SK-N-SH (cell line): ENCODE measurements around the gene TRPM6. TPM values are rescaled to one million over a fixed set of nuclear protein-coding genes. Genes with fewer than 3 reads are reported as not detected.

ENCODE experiments used
- CTCF ChIA-PET: fragments of 300-600, 350-600 bp; formaldehyde crosslinking; extraction: SDS; loops from one replicate; lab custom pipeline; 2021; lab: Yijun Ruan, JAX
- POLR2A ChIA-PET: fragments of 350-600 bp; sonication (Branson Sonifier 250); formaldehyde crosslinking; extraction: SDS; loops from one replicate; lab custom pipeline; 2020; ENCODE audit warnings: antibody characterized with exemption, inconsistent platforms; lab: Yijun Ruan, JAX
- DNase-seq: peaks from one replicate; pipeline ENCODE4 v3.0.0; 2012
- H2AFZ ChIP-seq: fragments of 200-600 bp; sonication (generic); 2 replicates; pipeline ENCODE4 v1.8.1; 2016; ENCODE audit warnings: antibody characterized with exemption, mild to moderate bottlenecking, low read depth
- H3F3A ChIP-seq: fragments of 200-600 bp; sonication (generic); replicated peaks from 2 replicates; pipeline ENCODE3; 2016; ENCODE audit warnings: antibody characterized with exemption, mild to moderate bottlenecking; ENCODE audit not compliant: insufficient read depth
- H3K27ac ChIP-seq, 2 experiments: fragments of 200-500 bp in 1 of 2; fragments of 200-600 bp in 1 of 2; sonication (Bioruptor generic) in 1 of 2; sonication (generic), shearing (Covaris generic) in 1 of 2; 2 replicates each; pipeline versions ENCODE4 v1.5.1 to v1.6.1; 2014 to 2016; ENCODE audit warnings: low read depth in 2 of 2, inconsistent platforms in 1 of 2, low read length in 1 of 2, mild to moderate bottlenecking in 1 of 2, mixed read lengths in 1 of 2
- H3K27me3 ChIP-seq: fragments of 200-600 bp; sonication (generic), shearing (Covaris generic); 2 replicates; pipeline ENCODE4 v1.6.1; 2016; ENCODE audit warnings: mixed run types; ENCODE audit not compliant: insufficient read depth
- H3K36me3 ChIP-seq, 2 experiments: fragments of 200-500 bp in 1 of 2; fragments of 200-600 bp in 1 of 2; sonication (Bioruptor generic) in 1 of 2; sonication (generic) in 1 of 2; replicated peaks in 1 of 2; 2 replicates each; pipeline versions ENCODE3 to v1.5.1; 2014 to 2016; ENCODE audit warnings: low read length in 1 of 2, mild to moderate bottlenecking in 1 of 2; ENCODE audit not compliant: insufficient read depth in 2 of 2, control insufficient read depth in 1 of 2
- H3K4me1 ChIP-seq, 2 experiments: fragments of 200-500 bp in 1 of 2; fragments of 200-600 bp in 1 of 2; sonication (Bioruptor generic) in 1 of 2; sonication (generic), shearing (Covaris generic) in 1 of 2; 2 replicates each; pipeline versions ENCODE4 v1.5.1 to v1.6.1; 2014 to 2016; ENCODE audit warnings: low read depth in 1 of 2, low read length in 1 of 2, mixed run types in 1 of 2; ENCODE audit not compliant: insufficient read depth in 2 of 2, control insufficient read depth in 1 of 2
- H3K4me2 ChIP-seq: fragments of 200-600 bp; sonication (generic), shearing (Covaris generic); 2 replicates; pipeline ENCODE4 v1.6.1; 2017; ENCODE audit warnings: mixed run types
- H3K4me3 ChIP-seq, 2 experiments: fragments of 200-500 bp in 1 of 2; fragments of 200-600 bp in 1 of 2; sonication (Bioruptor generic) in 1 of 2; sonication (generic), shearing (Covaris generic) in 1 of 2; 2 replicates each; pipeline versions ENCODE4 v1.5.1 to v1.8.1; 2014 to 2016; ENCODE audit warnings: low read depth in 2 of 2, inconsistent platforms in 1 of 2, low read length in 1 of 2, mild to moderate bottlenecking in 1 of 2, mixed read lengths in 1 of 2, moderate library complexity in 1 of 2
- H3K79me2 ChIP-seq: fragments of 200-600 bp; sonication (generic); 2 replicates; pipeline ENCODE4 v1.8.1; 2017; ENCODE audit warnings: mild to moderate bottlenecking; ENCODE audit not compliant: insufficient read depth
- H3K9ac ChIP-seq: fragments of 200-600 bp; sonication (generic); 2 replicates; pipeline ENCODE4 v1.6.1; 2017; ENCODE audit warnings: mixed run types
- H3K9me2 ChIP-seq: fragments of 200-600 bp; sonication (generic); 2 replicates; pipeline ENCODE4 v1.6.1; 2017; ENCODE audit warnings: mixed run types
- H3K9me3 ChIP-seq: fragments of 200-600 bp; sonication (generic); 2 replicates; pipeline ENCODE4 v1.6.1; 2017; ENCODE audit warnings: mixed run types, mild to moderate bottlenecking, moderate library complexity
- H4K20me1 ChIP-seq: fragments of 200-600 bp; sonication (generic); 2 replicates; pipeline ENCODE4 v1.6.1; 2017; ENCODE audit warnings: mild to moderate bottlenecking, mixed run types; ENCODE audit not compliant: insufficient read depth
- ELF1 ChIP-seq: IDR thresholded peaks from 2 replicates; pipeline ENCODE4 v1.4.0; 2012
- EP300 ChIP-seq, 2 experiments: IDR thresholded peaks; 2 replicates each; pipeline versions ENCODE4 v1.4.0 to v1.6.1; 2012; ENCODE audit warnings: borderline replicate concordance in 1 of 2, low read depth in 1 of 2, low read length in 1 of 2
- EZH2phosphoT487 ChIP-seq: fragments of 200-600 bp; sonication (generic); IDR thresholded peaks from 2 replicates; pipeline ENCODE4 v1.6.1; 2017; ENCODE audit warnings: low read depth, mixed run types, mild to moderate bottlenecking, antibody characterized with exemption, moderate library complexity, borderline replicate concordance
- FOSL2 ChIP-seq: IDR thresholded peaks from 2 replicates; pipeline ENCODE4 v1.4.0; 2012; ENCODE audit warnings: low read depth, mild to moderate bottlenecking, moderate library complexity, borderline replicate concordance
- FOXJ3 ChIP-seq: sonication (generic); formaldehyde crosslinking; IDR thresholded peaks from 2 replicates; pipeline ENCODE4 v1.5.1; 2020; ENCODE audit warnings: mild to moderate bottlenecking, missing genetic modification reagents
- GABPA ChIP-seq: IDR thresholded peaks from 2 replicates; pipeline ENCODE4 v1.4.0; 2012; ENCODE audit warnings: low read depth, mild to moderate bottlenecking
- MEF2A ChIP-seq: IDR thresholded peaks from 2 replicates; pipeline ENCODE4 v1.4.0; 2012; ENCODE audit warnings: low read depth, borderline replicate concordance
- MXI1 ChIP-seq: IDR thresholded peaks from 2 replicates; pipeline ENCODE4 v1.6.1; 2012; ENCODE audit warnings: mild to moderate bottlenecking, low read depth, low read length, improper control_type of control experiment
- NRF1 ChIP-seq: IDR thresholded peaks from 2 replicates; pipeline ENCODE4 v1.6.1; 2012; ENCODE audit warnings: low read depth, mild to moderate bottlenecking, low read length
- RAD21 ChIP-seq: IDR thresholded peaks from 2 replicates; pipeline ENCODE4 v1.6.1; 2012; ENCODE audit warnings: mild to moderate bottlenecking, low read length
- SMC3 ChIP-seq: IDR thresholded peaks from 2 replicates; pipeline ENCODE4 v1.6.1; 2012; ENCODE audit warnings: low read depth, low read length, improper control_type of control experiment
- TAF1 ChIP-seq: IDR thresholded peaks from 2 replicates; pipeline ENCODE4 v1.6.1; 2012; ENCODE audit warnings: low read depth, mild to moderate bottlenecking, low read length, moderate library complexity, borderline replicate concordance
- TCF12 ChIP-seq: IDR thresholded peaks from 2 replicates; pipeline ENCODE4 v1.4.0; 2012
- YY1 ChIP-seq: IDR thresholded peaks from 2 replicates; pipeline ENCODE4 v1.4.0; 2012; ENCODE audit warnings: low read depth, mild to moderate bottlenecking
- WGBS: methylation state at CpG from one replicate; pipeline ENCODE4 v1.1.6; 2017; ENCODE audit warnings: low lambda C conversion rate; 5-methylcytosine and 5-hydroxymethylcytosine counted together
- polyA plus RNA-seq, 3 experiments: library from polyadenylated mRNA; depleted of rRNA; stranded (reverse); fragments of >200 nt; gene quantifications; 2 replicates each; pipeline ENCODE4 v1.2.3, GENCODE V29; 2012
- TF ChIP-seq, protein P1 (sequence below): IDR thresholded peaks from 2 replicates; pipeline ENCODE4; 2012

The TRPM6 gene
- polyA plus RNA-seq, 1 of the 3 experiments (the other 2 are of a cell fraction), result 0.03 TPM

- H3K9ac ChIP-seq, result no peak overlapping the region
- H3K4me3 ChIP-seq, result no peak overlapping the region
- no peaks in the 10 kb centered on the region for H3K4me1 ChIP-seq
- no peak overlapping the region for H3K4me2 ChIP-seq
- no peaks in the 10 kb centered on the region for H3F3A ChIP-seq
- no peak for TF ChIP-seq MXI1
- TF ChIP-seq ELF1, result no peak
- TF ChIP-seq TCF12, result no peak
- TF ChIP-seq YY1, result no peak
- TF ChIP-seq NRF1, result no peak
- TF ChIP-seq, all 33 proteins: peak for 0
- Histone ChIP-seq H3K9me3 (no peaks in the 10 kb centered on the region), H2AFZ (no peak overlapping the region), H4K20me1 (no peaks in the 10 kb centered on the region), H3K79me2 (no peaks in the 10 kb centered on the region), H3K27me3 (no peaks in the 10 kb centered on the region), H3K27ac (no peak overlapping the region), H3K9me2 (no peaks in the 10 kb centered on the region), H3K36me3 (no peaks in the 10 kb centered on the region)
- WGBS, result 45% methylated on average over 3 of the region's 3 CpGs
- DNase-seq, result no peak
- POLR2A ChIA-PET, result no interaction called here
- CTCF ChIA-PET, result interaction anchor here (0.6 to 1.1 kb wide), 2 partner anchors 13 to 404 kb away, joined by 3 to 5 read pairs; no protein-coding TSS in a partner anchor
Measured at GRCh38 chr9:74760031-74760700, 127.6 kb downstream of the TRPM6 start.

DNA sequence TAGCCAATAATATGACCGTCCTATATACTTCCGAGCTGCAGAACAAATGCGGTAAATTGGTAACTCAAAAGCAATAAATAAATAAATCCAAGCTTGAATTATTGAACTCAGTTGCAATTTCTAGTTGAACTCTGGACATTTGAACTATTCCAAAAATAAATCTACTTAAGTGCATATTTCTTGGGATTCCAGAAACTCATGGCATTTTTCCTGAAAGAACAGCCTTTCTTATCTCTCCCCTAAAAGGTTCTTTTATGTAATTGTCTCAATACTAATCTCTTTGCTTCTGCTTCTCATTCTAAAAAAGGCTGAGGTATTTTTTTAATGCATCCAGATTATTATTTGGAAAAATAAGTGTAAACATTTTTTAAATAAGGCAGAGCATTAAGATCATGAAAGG is 131.7 kb downstream of the TRPM6 start:
- no peaks in the 10 kb centered on the region for H3K27me3 ChIP-seq
- no peak overlapping the region for H2AFZ ChIP-seq
- no peak overlapping the region for H3K27ac ChIP-seq
- no peaks in the 10 kb centered on the region for H3K4me1 ChIP-seq
- no peaks in the 10 kb centered on the region for H4K20me1 ChIP-seq
- no peaks in the 10 kb centered on the region for H3K79me2 ChIP-seq
- DNase-seq, result no peak
- POLR2A ChIA-PET, result no interaction called here
- no peaks in the 10 kb centered on the region for H3F3A ChIP-seq
- CTCF ChIA-PET, result no interaction called here
- TF ChIP-seq MEF2A, result no peak
- no peak for TF ChIP-seq YY1
- TF ChIP-seq MXI1, result no peak
- TF ChIP-seq GABPA, result no peak
- no peak for TF ChIP-seq EZH2phosphoT487
- TF ChIP-seq, protein P1, sequence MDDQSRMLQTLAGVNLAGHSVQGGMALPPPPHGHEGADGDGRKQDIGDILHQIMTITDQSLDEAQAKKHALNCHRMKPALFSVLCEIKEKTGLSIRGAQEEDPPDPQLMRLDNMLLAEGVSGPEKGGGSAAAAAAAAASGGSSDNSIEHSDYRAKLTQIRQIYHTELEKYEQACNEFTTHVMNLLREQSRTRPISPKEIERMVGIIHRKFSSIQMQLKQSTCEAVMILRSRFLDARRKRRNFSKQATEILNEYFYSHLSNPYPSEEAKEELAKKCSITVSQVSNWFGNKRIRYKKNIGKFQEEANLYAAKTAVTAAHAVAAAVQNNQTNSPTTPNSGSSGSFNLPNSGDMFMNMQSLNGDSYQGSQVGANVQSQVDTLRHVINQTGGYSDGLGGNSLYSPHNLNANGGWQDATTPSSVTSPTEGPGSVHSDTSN, result no peak
- no peak for TF ChIP-seq RAD21
- TF ChIP-seq FOXJ3 (CRISPR knock-in tag), result no peak
- TF ChIP-seq TAF1, result no peak
- TF ChIP-seq EP300 (IDR thresholded peaks at IDR 0.05; ENCODE audit: borderline replicate concordance in 1 of 2, low read depth in 1 of 2, low read length in 1 of 2), result no peak
- no peak for TF ChIP-seq FOSL2
- no peak for TF ChIP-seq SMC3
- no peak for TF ChIP-seq ELF1
- H3K4me3 ChIP-seq, result no peak overlapping the region
- no peak overlapping the region for H3K9ac ChIP-seq
- no peaks in the 10 kb centered on the region for H3K9me2 ChIP-seq
- WGBS, result 50% methylated on average over 3 of the region's 3 CpGs
- no peaks in the 10 kb centered on the region for H3K9me3 ChIP-seq
- H3K4me2 ChIP-seq, result no peak overlapping the region
- no peaks in the 10 kb centered on the region for H3K36me3 ChIP-seq
